ENCODE data around the gene GLS. TPM values are rescaled to one million over a fixed set of nuclear protein-coding genes. Genes with fewer than 3 reads are reported as not detected.

Gene GLS
- polyA plus RNA-seq, 4 donors = 204 to 376 (median 260) TPM

GRCh38 chr2:190965580-190966222 is 85.1 kb downstream of the GLS start:
- no peak for DNase-seq (ENCODE audit: low read depth in 4 of 4, low spot score in 2 of 4)

GRCh38 chr2:190968522-190968921 is 87.9 kb downstream of the GLS start:
- DNase-seq (ENCODE audit: low read depth in 4 of 4, low spot score in 2 of 4) = no peak

- DNase-seq (ENCODE audit: low read depth in 4 of 4, low spot score in 2 of 4) = no peak
These were observed 89.5 kb downstream of the GLS start for GRCh38 chr2:190970160-190970559.

- DNase-seq (ENCODE audit: low read depth in 4 of 4, low spot score in 2 of 4) = no peak
These were observed 90.4 kb downstream of the GLS start for GRCh38 chr2:190970873-190971506.

- DNase-seq (ENCODE audit: low read depth in 4 of 4, low spot score in 2 of 4) = no peak
These were observed 91.6 kb downstream of the GLS start for GRCh38 chr2:190972213-190972612.

- DNase-seq (ENCODE audit: low read depth in 4 of 4, low spot score in 2 of 4) = no peak
These were observed 92.2 kb downstream of the GLS start for GRCh38 chr2:190972846-190973245.

GRCh38 chr2:190973262-190973661 is 92.6 kb downstream of the GLS start:
- DNase-seq (ENCODE audit: low read depth in 4 of 4, low spot score in 2 of 4) = no peak

- no peak for DNase-seq (ENCODE audit: low read depth in 4 of 4, low spot score in 2 of 4)
These were observed 93.4 kb downstream of the GLS start for GRCh38 chr2:190973726-190974628.

GRCh38 chr2:190974629-190975361 is 94.2 kb downstream of the GLS start:
- DNase-seq (ENCODE audit: low read depth in 4 of 4, low spot score in 2 of 4) = no peak

- DNase-seq (ENCODE audit: low read depth in 4 of 4, low spot score in 2 of 4) = no peak
These were observed 95.9 kb downstream of the GLS start for GRCh38 chr2:190976521-190976920.

GRCh38 chr2:190977505-190977904 is 96.9 kb downstream of the GLS start:
- DNase-seq (ENCODE audit: low read depth in 4 of 4, low spot score in 2 of 4) = no peak

GRCh38 chr2:190978389-190979053 is 97.9 kb downstream of the GLS start:
- no peak for DNase-seq (ENCODE audit: low read depth in 4 of 4, low spot score in 2 of 4)

- DNase-seq (ENCODE audit: low read depth in 4 of 4, low spot score in 2 of 4) = peak; percentile 68 to 84 (median 77)
These were observed 99.4 kb downstream of the GLS start for GRCh38 chr2:190979906-190980629.

GRCh38 chr2:190980630-190981209 is 100.1 kb downstream of the GLS start:
- DNase-seq (ENCODE audit: low read depth in 4 of 4, low spot score in 2 of 4) = peak in 2 of 4 donors; percentile 11 to 19

- DNase-seq (ENCODE audit: low read depth in 4 of 4, low spot score in 2 of 4) = peak in 1 of 4 donors; percentile 7
These were observed 100.7 kb downstream of the GLS start for GRCh38 chr2:190981333-190981732.

- no peak for DNase-seq (ENCODE audit: low read depth in 4 of 4, low spot score in 2 of 4)
These were observed 101.1 kb downstream of the GLS start for GRCh38 chr2:190981733-190982132.

GRCh38 chr2:190982262-190983034 is 101.8 kb downstream of the GLS start:
- DNase-seq (ENCODE audit: low read depth in 4 of 4, low spot score in 2 of 4) = no peak

GRCh38 chr2:190984595-190984994 is 104.0 kb downstream of the GLS start:
- DNase-seq (ENCODE audit: low read depth in 4 of 4, low spot score in 2 of 4) = no peak
